Thoracic aorta (tissue), 2 donors: Measurements from ENCODE around the gene PRC1. TPM values are rescaled to one million over a fixed set of nuclear protein-coding genes. Genes with fewer than 3 reads are reported as not detected.

Source experiments
- ATAC-seq: fragments of 150-250 bp; one replicate; pipeline ENCODE4 v1.8.0; 2017; ENCODE audit warnings: low read depth; ENCODE audit not compliant: insufficient number of reproducible peaks, low FRiP score
- DNase-seq: peaks from one replicate; pipeline ENCODE4 v3.0.0-alpha.2; 2020; ENCODE audit warnings: low spot score
- H3K27ac ChIP-seq, 2 donors: fragments of 200-600 bp; sonication (generic); 1 replicate in 1 of 2; 2 replicates in 1 of 2; pipeline ENCODE4 v1.5.1; 2016; ENCODE audit warnings: mild to moderate bottlenecking in 2 of 2, moderate library complexity in 2 of 2
- H3K27me3 ChIP-seq: fragments of 200-600 bp; sonication (generic); replicated peaks from 2 replicates; pipeline ENCODE4 v1.6.0; 2016; ENCODE audit warnings: mild to moderate bottlenecking; ENCODE audit not compliant: insufficient read depth
- H3K36me3 ChIP-seq: fragments of 200-600 bp; sonication (generic); one replicate; pipeline ENCODE4 v1.5.1; 2016
- H3K4me1 ChIP-seq, 2 donors: fragments of 200-600 bp; sonication (generic); 1 replicate in 1 of 2; 2 replicates in 1 of 2; pipeline versions ENCODE4 v1.5.1 to v1.6.0; 2016; ENCODE audit warnings: low read depth in 2 of 2, mild to moderate bottlenecking in 1 of 2; ENCODE audit not compliant: control insufficient read depth in 1 of 2
- H3K4me3 ChIP-seq: fragments of 200-600 bp; sonication (generic); 2 replicates; pipeline ENCODE4 v1.5.1; 2016; ENCODE audit warnings: mild to moderate bottlenecking
- H3K9me3 ChIP-seq: fragments of 200-600 bp; sonication (generic); 2 replicates; pipeline ENCODE4 v1.5.1; 2016
- total RNA-seq, 2 donors: library from RNA; depleted of rRNA; stranded (reverse); fragments of >200 nt; gene quantifications; one replicate each; pipeline versions ENCODE4 v1.1.0 to v1.2.3, GENCODE V29; 2016
- TF ChIP-seq, protein P1 (sequence below): fragments of 200-600 bp; sonication (generic); IDR thresholded peaks from one replicate; pipeline ENCODE4 v1.5.1; 2019; ENCODE audit warnings: antibody characterized with exemption

PRC1 gene
- total RNA-seq, 2 donors from 2014 or later: 5.1 to 20.5 TPM

DNA sequence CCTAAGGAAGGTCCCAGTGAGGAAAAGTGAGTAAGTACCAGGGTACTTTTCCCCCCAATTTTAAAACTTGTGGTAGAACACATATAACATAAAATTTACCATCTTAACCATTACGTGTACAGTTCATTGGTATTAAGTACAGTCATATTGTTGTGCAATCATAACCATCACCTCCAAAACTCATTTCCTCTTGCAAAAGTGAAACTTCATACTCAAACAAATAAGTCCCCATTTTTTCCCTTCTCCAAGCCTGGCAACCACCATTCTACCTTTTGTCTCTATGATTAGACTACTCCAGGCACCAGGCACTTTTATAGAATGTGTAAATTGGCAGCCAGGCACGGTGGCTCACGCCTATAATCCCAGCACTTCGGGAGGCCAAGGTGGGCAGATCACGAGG lies 12.2 kb downstream of the PRC1 start:
- Histone ChIP-seq H3K4me1 (no peaks in the 10 kb centered on the region), H3K9me3 (no peaks in the 10 kb centered on the region), H3K36me3 (peaks cover 4% of the 10 kb centered on the region), H3K4me3 (no peak overlapping the region), H3K27ac (no peak overlapping the region), H3K27me3 (no peaks in the 10 kb centered on the region)
- TF ChIP-seq, protein P1, sequence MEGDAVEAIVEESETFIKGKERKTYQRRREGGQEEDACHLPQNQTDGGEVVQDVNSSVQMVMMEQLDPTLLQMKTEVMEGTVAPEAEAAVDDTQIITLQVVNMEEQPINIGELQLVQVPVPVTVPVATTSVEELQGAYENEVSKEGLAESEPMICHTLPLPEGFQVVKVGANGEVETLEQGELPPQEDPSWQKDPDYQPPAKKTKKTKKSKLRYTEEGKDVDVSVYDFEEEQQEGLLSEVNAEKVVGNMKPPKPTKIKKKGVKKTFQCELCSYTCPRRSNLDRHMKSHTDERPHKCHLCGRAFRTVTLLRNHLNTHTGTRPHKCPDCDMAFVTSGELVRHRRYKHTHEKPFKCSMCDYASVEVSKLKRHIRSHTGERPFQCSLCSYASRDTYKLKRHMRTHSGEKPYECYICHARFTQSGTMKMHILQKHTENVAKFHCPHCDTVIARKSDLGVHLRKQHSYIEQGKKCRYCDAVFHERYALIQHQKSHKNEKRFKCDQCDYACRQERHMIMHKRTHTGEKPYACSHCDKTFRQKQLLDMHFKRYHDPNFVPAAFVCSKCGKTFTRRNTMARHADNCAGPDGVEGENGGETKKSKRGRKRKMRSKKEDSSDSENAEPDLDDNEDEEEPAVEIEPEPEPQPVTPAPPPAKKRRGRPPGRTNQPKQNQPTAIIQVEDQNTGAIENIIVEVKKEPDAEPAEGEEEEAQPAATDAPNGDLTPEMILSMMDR: no peak
- no peak for ATAC-seq
- no peak for DNase-seq

DNA sequence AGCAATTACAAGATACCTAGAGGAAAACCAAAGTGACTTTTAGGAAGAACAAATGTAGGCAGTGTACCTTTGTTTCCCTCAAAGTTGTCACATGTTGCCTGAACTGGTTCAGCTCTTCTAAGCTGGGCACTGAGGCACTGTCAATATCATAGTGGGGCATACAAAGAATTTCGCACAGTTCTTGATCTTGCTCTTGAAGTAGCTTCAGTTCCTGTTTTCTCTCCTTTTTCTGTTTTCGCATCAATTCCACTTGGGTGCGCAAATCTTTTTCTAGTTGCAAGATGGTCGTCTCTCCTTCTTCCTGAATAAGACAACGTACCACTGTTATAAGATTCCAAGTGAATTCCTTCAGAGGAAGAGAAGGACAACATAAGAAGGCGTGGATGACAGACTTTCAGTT lies 12.7 kb downstream of the PRC1 start:
- Histone ChIP-seq H3K9me3 (no peaks in the 10 kb centered on the region), H3K36me3 (peaks cover 4% of the 10 kb centered on the region), H3K4me3 (no peak overlapping the region), H3K27me3 (no peaks in the 10 kb centered on the region), H3K27ac (no peak overlapping the region), H3K4me1 (no peaks in the 10 kb centered on the region)
- DNase-seq (no peak), ATAC-seq (no peak)
- TF ChIP-seq, protein P1: no peak

DNA sequence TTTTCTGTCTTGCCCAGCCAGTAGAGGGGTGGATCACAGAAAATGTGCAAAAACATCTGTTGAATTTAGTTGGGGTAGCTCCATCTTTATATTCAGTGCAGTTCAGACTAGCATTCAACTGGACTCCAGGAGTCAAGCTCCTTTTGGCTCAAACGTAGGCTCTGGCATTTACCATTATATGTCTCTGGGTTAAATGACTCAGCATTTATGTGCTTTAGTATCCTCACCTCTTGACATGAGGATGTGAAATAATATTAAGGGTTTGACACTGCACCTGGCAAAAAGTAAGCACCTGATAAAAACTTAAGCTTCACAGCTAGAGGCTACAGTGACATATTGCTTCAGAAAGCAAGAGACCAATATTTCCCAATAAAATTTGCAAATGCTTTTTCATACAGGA lies 14.8 kb downstream of the PRC1 start:
- Histone ChIP-seq H3K4me3 (no peak overlapping the region), H3K4me1 (no peaks in the 10 kb centered on the region), H3K27ac (no peak overlapping the region), H3K27me3 (no peaks in the 10 kb centered on the region), H3K36me3 (peaks cover 4% of the 10 kb centered on the region), H3K9me3 (no peaks in the 10 kb centered on the region)
- TF ChIP-seq, protein P1: no peak
- no peak for ATAC-seq
- no peak for DNase-seq

DNA sequence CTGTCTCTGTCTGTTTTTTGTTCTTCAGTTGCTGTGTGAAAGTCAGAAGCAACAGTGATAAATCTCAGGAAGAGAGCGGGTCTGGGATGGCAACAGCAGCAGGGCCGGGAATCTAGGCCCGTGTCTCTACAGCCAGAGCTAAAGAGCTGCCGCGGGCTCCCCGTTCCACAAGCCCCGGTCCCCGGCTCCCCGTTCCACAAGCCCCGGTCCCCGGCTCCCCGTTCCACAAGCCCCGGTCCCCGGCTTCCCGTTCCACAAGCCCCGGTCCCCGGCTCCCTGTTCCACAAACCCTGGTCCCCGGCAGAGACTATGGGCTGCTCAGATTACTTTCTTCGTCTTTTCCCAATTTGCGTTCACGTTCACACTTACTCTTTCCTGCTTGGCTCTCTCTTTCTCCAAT lies 20.1 kb downstream of the PRC1 start:
- ATAC-seq (no peak), DNase-seq (no peak)
- no peaks in the 10 kb centered on the region for H3K27me3 ChIP-seq
- no peaks in the 10 kb centered on the region for H3K4me1 ChIP-seq
- TF ChIP-seq, protein P1: no peak
- no peak overlapping the region for H3K27ac ChIP-seq
- peaks cover 2% of the 10 kb centered on the region for H3K36me3 ChIP-seq
- H3K9me3 ChIP-seq: no peaks in the 10 kb centered on the region
- no peak overlapping the region for H3K4me3 ChIP-seq

GRCh38 chr15:90972133-90972532 lies 22.2 kb downstream of the PRC1 start:
- DNase-seq (no peak), ATAC-seq (no peak)
- Histone ChIP-seq H3K4me3 (no peak overlapping the region), H3K9me3 (no peaks in the 10 kb centered on the region), H3K27ac (no peak overlapping the region), H3K4me1 (no peaks in the 10 kb centered on the region), H3K27me3 (no peaks in the 10 kb centered on the region), H3K36me3 (peaks cover 3% of the 10 kb centered on the region)
- TF ChIP-seq, protein P1: no peak
